HG03520 (cell line): ENCODE data around the gene MGMT.

Source experiments
- ATAC-seq: cut with Tn5 transposase; IDR thresholded peaks from one replicate; pipeline ENCODE4 v1.9.1; 2021; ENCODE audit warnings: mild to moderate bottlenecking, moderate library complexity; ENCODE audit not compliant: unreplicated experiment

The MGMT gene

DNA sequence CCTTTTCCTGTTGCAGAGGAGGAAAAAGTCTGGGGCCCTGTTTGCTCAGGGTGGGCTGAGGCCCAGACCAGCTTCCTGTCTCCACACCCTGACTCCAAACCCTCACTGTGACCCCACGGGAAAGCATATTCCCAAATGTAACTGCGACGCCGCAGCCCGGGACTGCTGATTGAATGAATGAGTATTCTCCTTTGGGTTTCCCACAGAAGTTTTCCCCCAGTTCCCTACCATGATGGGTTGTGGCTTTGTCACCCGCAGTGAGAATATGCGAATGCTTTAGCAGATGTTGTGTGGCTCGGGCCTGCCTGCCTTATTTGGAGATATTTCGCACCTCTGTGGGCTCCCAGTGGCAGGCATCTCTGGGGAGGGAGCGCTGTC, 50.6 kb downstream of the MGMT start:
- no peak for ATAC-seq

DNA sequence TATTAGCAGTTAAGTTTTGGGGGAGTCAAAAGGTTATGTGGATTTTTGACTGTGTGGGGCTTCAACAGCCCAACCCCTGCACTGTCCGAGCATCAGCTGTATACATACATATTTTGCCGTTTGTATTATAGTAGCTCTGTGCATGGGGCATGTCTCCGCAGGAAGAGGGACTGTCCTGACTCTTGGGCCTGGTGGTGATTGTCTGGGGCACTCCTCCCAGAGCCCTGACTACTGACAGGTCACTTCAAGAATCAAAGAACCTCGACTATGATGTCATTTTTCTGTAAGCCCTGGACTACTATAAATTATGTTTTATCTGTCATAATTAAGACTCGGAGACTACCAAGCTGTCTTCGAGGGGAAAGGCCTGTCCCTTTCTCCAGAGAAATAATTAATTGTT, 51.8 kb downstream of the MGMT start:
- no peak for ATAC-seq

GRCh38 chr10:129520440-129521080, 53.5 kb downstream of the MGMT start:
- ATAC-seq, result no peak

DNA sequence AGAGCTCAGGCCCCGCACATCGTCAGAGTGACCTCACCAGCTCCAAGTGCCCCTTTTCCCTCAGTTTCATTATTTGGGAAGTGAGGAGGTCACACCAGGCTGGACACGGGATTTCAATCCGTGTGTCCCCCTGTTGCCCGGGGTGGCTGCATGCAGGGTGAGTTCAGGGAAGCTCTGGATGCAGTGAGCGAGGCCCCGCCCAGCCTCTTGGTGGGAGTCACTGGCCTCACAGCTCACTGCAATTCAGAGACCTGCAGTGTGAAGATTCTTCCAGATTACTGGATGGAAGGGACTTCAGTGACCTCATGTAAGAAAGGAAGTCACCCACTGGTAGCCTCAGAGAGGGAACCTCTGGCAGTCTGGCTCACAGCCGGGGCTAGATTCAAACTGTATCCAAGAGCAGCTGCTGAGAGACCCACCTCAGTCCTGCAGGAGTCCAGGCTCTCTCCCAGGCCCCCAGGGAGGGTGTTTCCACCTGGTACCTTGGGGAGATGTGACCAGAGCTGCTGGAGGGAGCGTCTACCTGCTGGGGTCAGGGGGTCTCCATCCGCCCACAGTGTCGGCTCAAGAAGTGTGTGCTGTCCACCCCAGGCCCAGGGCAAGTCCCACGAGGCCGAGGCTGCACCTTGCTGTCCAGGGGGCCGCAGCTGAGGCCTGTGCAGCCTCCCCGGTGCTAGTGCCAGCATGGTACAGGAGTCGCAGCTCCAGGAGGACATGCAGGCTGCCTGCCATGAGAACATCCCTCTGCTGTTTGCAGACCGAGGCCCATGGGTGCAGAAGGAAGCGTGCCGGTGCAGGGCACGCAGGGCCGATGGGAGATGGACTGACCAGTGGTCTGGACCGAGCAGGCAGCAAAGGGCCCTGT, 54.4 kb downstream of the MGMT start:
- no peak for ATAC-seq

GRCh38 chr10:129522041-129522585, 55.1 kb downstream of the MGMT start:
- no peak for ATAC-seq

- ATAC-seq, result no peak
These were observed 56.1 kb downstream of the MGMT start for GRCh38 chr10:129523031-129523722.

- no peak for ATAC-seq
These were observed 56.8 kb downstream of the MGMT start for GRCh38 chr10:129523723-129524316.

DNA sequence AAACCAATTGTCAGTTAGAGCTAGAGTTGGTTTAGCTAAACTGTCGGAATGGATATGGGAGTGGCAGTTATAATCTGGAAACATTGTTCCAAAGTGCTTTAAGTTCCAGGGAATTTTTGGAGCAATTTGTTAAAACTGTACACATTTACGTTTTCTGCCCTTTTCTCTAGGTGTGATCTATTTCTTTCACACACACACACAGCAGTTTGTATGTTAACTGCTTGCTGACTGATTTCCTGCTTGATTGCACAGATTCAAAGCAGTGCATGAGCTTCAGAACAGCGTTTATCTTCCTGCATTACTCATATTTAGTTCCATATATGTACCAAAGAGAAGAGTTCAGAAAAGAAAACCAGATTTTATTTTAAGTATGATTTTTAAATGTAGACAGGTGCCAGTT, 57.9 kb downstream of the MGMT start:
- no peak for ATAC-seq

- ATAC-seq, result no peak
These were observed 58.4 kb downstream of the MGMT start for GRCh38 chr10:129525401-129525801.

- ATAC-seq, result no peak
These were observed 59.9 kb downstream of the MGMT start for GRCh38 chr10:129526943-129527342.

DNA sequence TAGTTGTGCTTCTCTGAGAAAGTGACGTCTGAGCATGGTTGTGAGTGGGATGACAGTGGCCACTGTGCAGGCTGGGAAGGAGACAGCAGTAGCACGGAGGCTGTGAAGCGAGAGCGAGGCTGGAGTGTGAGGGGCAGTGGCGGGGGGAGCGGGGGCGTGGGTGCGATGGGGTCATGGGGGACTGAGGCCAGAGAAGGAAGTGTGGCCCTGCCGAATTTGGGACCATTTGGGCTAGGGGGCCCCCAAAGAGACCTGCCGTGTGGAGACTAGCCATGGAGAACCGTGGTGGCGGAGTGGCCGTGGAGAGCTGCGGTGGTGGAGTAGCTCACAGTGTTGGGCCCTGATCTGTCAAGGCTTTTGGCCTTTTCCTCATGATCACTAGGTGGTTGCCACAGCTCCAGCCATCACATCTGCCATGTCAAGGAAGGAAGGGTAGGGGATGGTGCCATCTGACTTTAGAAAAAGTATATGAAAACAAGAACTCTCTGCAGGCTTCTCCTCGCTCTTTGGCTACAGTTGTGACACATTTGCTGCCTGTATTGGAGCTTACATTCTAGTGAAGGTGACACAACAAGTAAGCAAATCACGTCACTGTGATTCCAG, 61.4 kb downstream of the MGMT start:
- ATAC-seq, result no peak

GRCh38 chr10:129530581-129530980, 63.5 kb downstream of the MGMT start:
- no peak for ATAC-seq

DNA sequence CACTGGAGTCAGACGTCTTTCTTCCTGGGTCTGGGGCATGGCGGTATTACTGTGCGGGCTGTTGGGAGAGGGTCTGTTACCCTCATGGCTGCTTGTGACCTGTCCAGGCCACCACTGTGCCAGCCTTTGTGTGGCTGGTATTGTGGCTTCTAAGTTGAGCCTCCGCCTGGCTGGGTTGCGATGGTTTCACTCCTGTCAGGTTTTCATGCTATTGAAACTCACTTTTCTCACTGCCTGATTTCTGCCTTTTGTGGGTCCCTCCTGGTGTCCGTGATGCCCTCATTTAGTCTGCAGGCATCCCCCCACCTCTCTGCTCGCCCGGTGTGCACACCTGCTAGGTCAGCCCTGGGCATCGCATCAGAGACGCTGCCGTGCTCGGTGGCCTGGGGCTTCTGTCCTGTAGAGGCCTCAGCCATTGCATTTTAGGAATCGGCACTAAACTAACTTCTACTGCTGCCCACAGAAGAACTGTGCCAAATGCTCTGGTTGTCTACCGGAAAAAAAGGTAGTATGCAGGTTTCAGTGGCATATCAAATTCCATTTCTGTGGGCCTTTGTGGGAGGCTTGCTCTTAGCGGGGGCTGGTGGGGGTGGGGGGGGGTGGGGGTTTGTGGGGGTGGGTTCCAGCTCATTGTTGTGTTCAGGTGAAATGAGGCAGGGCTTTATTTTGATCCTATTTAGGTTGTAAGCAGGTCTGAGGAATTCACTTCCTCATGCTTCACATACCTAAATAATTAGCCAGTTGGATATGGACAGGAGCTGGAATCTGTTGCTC, 64.3 kb downstream of the MGMT start:
- ATAC-seq, result no peak

- no peak for ATAC-seq
These were observed 65.1 kb downstream of the MGMT start for GRCh38 chr10:129531969-129532660.

- ATAC-seq, result no peak
These were observed 65.8 kb downstream of the MGMT start for GRCh38 chr10:129532838-129533237.

- no peak for ATAC-seq
These were observed 66.2 kb downstream of the MGMT start for GRCh38 chr10:129533281-129533680.

GRCh38 chr10:129534826-129535225, 67.8 kb downstream of the MGMT start:
- ATAC-seq, result no peak

- no peak for ATAC-seq
These were observed 69.3 kb downstream of the MGMT start for GRCh38 chr10:129536336-129536735.

DNA sequence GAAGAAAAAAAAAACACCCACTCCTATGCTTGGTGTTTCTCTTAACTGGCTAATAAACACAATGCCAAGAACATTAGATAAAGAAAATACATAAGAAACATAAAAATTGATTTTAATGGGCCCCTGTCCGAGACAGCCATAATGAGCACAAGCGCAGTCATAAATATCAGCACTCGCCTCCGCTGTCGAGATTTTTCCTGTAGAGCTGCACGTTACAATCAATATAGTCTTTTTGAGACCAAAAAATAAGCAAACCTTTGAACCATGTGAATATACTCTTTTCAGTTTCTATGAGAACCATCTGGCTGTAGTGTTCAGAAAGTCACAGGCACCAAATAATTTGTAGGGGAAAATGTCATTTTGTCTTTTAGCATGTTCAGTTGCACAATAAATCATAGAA, 70.1 kb downstream of the MGMT start:
- ATAC-seq, result no peak
